Liver (tissue), 3 donors: Measurements from ENCODE around the gene DAPK1.

ENCODE experiments used
- ATF3 ChIP-seq: IDR thresholded peaks from 2 replicates; pipeline ENCODE4 v1.6.1; 2016; ENCODE audit warnings: antibody characterized with exemption
- CTCF ChIP-seq: fragments of 150-350 bp; IDR thresholded peaks from 2 replicates; pipeline ENCODE4 v1.5.1; 2017; ENCODE audit warnings: improper control_type of control experiment, low read depth, low read length; ENCODE audit not compliant: missing input control
- EGR1 ChIP-seq, 2 donors: IDR thresholded peaks; 2 replicates each; pipeline ENCODE4 v1.6.1; 2016 to 2018; ENCODE audit warnings: antibody characterized with exemption in 2 of 2, low read depth in 2 of 2
- GABPA ChIP-seq, 2 donors: IDR thresholded peaks in 1 of 2; conservative IDR thresholded peaks in 1 of 2; 2 replicates each; pipeline ENCODE4 v1.6.1; 2016; ENCODE audit warnings: antibody characterized with exemption in 2 of 2, mild to moderate bottlenecking in 1 of 2, moderate library complexity in 1 of 2
- JUND ChIP-seq, 2 donors: IDR thresholded peaks; 2 replicates each; pipeline ENCODE4 v1.6.1; 2016; ENCODE audit warnings: antibody characterized with exemption in 2 of 2
- RAD21 ChIP-seq, 2 donors: IDR thresholded peaks; 2 replicates each; pipeline ENCODE4 v1.6.1; 2016; ENCODE audit warnings: antibody characterized with exemption in 2 of 2, mild to moderate bottlenecking in 2 of 2
- REST ChIP-seq: IDR thresholded peaks from 2 replicates; pipeline ENCODE4 v1.6.1; 2016; ENCODE audit warnings: antibody characterized with exemption, mild to moderate bottlenecking
- RXRA ChIP-seq, 2 donors: IDR thresholded peaks; 2 replicates each; pipeline ENCODE4 v1.6.1; 2017 to 2018; ENCODE audit warnings: antibody characterized with exemption in 2 of 2, mild to moderate bottlenecking in 1 of 2
- TAF1 ChIP-seq: conservative IDR thresholded peaks from 2 replicates; pipeline ENCODE4 v1.6.1; 2016; ENCODE audit warnings: antibody characterized with exemption, mild to moderate bottlenecking
- donor health status: healthy.
- donor health status: healthy.

- no peak for TF ChIP-seq EGR1 (IDR thresholded peaks at IDR 0.05; ENCODE audit: low read depth in 2 of 2)
- TF ChIP-seq REST = no peak
- no peak for TF ChIP-seq CTCF
- TF ChIP-seq GABPA (IDR thresholded peaks at IDR 0.05 in 1 of 2, conservative IDR thresholded peaks at IDR 0.05 in 1 of 2) = no peak
- TF ChIP-seq JUND (IDR thresholded peaks at IDR 0.05) = no peak
- no peak for TF ChIP-seq ATF3
- TF ChIP-seq RXRA (IDR thresholded peaks at IDR 0.05) = no peak
- no peak for TF ChIP-seq RAD21 (IDR thresholded peaks at IDR 0.05)
- TF ChIP-seq TAF1 = no peak
Observed at GRCh38 chr9:87525546-87526303, 28.1 kb downstream of the DAPK1 start.
